Measurements from ENCODE around the gene CCNB2. TPM values are rescaled to one million over a fixed set of nuclear protein-coding genes. Genes with fewer than 3 reads are reported as not detected.

CCNB2 gene
- total RNA-seq, 1 experiment from 2014 or later: 129 TPM

DNA sequence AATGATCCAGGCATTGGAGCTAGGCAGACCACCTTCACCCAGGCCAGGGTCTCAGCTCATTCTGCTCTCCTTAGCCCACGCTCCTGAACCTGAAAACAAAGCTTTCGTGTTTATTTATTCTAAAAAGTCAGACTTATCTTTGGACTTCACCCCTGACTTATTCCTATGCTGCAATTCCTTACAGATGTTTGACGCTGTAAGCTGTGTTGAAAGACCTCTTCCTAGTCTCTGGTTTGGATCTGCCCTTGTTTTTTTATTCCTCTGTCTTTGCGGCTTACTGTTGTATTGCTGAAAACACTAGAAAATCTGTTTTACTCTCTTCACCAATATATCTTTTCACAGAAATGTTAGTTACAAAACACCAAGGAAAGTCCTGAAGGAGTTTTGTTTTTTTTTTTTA lies 61.2 kb downstream of the CCNB2 start:
- CTCF ChIA-PET: interaction anchor here (0.6 to 0.8 kb wide), 3 partner anchors 9 to 1278 kb away, joined by 3 to 5 read pairs (median 3); no protein-coding TSS in a partner anchor
- Histone ChIP-seq H3K27ac (ENCODE audit: low read depth, low read length, poor library complexity, severe bottlenecking) (no peak overlapping the region), H3K4me3 (ENCODE audit: low read depth, low read length, poor library complexity, severe bottlenecking) (no peak overlapping the region), H3K4me1 (ENCODE audit: insufficient read depth, low read length, poor library complexity, severe bottlenecking) (no peaks in the 10 kb centered on the region), H3K27me3 (replicated peaks; ENCODE audit: insufficient read depth, low read depth, low read length, poor library complexity) (no peaks in the 10 kb centered on the region), H3K36me3 (ENCODE audit: insufficient read depth, low read length, poor library complexity, severe bottlenecking) (no peaks in the 10 kb centered on the region), H3K9me3 (ENCODE audit: low read depth, low read length, poor library complexity, severe bottlenecking) (no peaks in the 10 kb centered on the region)
- POLR2A ChIA-PET (ENCODE audit: low non-redundant PET): interaction anchor here (0.6 kb wide), 1 partner anchor 59 kb away, joined by 4 read pairs; no protein-coding TSS in a partner anchor
- no TSS peak for BruUV-seq (replicated peaks)
- intact Hi-C loops (cut with micrococcal nuclease; ENCODE audit: unreplicated experiment): no loop called here
- no peak for TF ChIP-seq EZH2 (IDR thresholded peaks at IDR 0.05; ENCODE audit: borderline replicate concordance, low read depth, low read length, poor library complexity, severe bottlenecking)
- TF ChIP-seq, protein P1, sequence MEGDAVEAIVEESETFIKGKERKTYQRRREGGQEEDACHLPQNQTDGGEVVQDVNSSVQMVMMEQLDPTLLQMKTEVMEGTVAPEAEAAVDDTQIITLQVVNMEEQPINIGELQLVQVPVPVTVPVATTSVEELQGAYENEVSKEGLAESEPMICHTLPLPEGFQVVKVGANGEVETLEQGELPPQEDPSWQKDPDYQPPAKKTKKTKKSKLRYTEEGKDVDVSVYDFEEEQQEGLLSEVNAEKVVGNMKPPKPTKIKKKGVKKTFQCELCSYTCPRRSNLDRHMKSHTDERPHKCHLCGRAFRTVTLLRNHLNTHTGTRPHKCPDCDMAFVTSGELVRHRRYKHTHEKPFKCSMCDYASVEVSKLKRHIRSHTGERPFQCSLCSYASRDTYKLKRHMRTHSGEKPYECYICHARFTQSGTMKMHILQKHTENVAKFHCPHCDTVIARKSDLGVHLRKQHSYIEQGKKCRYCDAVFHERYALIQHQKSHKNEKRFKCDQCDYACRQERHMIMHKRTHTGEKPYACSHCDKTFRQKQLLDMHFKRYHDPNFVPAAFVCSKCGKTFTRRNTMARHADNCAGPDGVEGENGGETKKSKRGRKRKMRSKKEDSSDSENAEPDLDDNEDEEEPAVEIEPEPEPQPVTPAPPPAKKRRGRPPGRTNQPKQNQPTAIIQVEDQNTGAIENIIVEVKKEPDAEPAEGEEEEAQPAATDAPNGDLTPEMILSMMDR (conservative IDR thresholded peaks at IDR 0.05; ENCODE audit: low read depth, low read length): no peak
- DNase-seq (ENCODE audit: low spot score): no peak

DNA sequence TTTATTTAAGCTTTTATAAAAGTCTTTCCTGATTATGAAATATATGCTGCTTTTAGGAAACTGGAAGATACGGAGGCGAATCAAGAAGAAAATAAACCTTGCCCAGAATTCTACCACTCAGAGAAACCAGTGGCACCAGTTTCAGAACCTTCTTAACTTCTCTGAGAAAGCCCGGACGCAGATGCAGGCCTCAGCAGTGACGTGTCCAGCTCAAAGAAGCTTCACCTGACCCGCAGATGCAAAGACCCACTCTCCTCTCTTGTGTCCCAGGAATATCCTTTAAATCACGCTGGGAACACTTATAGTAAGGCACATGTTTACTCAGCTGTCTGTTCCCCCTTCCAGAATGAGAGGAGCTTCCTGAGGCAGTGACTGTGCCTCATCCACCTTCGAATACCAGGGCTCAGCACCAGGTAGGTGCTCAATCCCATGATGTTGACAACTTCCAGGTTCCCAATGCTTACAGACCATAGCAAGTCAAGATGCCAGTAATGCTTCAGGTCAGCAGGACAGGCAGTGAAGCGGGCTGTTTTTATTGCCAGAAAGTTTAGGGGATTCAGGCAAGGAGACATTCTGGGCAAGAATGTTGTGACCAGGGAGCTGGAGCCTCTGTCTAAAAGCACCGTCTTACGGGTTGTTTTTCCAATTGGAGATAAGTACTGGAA lies 61.8 kb downstream of the CCNB2 start:
- no peaks in the 10 kb centered on the region for H3K9me3 ChIP-seq (ENCODE audit: low read depth, low read length, poor library complexity, severe bottlenecking)
- ChIA-PET POLR2A (ENCODE audit: low non-redundant PET) (interaction anchor here (0.6 kb wide), 1 partner anchor 60 kb away, joined by 4 read pairs; no protein-coding TSS in a partner anchor), CTCF (interaction anchor here (0.6 to 0.8 kb wide), 3 partner anchors 8 to 1278 kb away, joined by 3 to 5 read pairs (median 3); no protein-coding TSS in a partner anchor)
- intact Hi-C loops (cut with micrococcal nuclease; ENCODE audit: unreplicated experiment): no loop called here
- no peaks in the 10 kb centered on the region for H3K27me3 ChIP-seq (replicated peaks; ENCODE audit: insufficient read depth, low read depth, low read length, poor library complexity)
- BruUV-seq (replicated peaks): no TSS peak
- no peak overlapping the region for H3K27ac ChIP-seq (ENCODE audit: low read depth, low read length, poor library complexity, severe bottlenecking)
- DNase-seq (ENCODE audit: low spot score): no peak
- H3K36me3 ChIP-seq (ENCODE audit: insufficient read depth, low read length, poor library complexity, severe bottlenecking): no peaks in the 10 kb centered on the region
- TF ChIP-seq EZH2 (IDR thresholded peaks at IDR 0.05; ENCODE audit: borderline replicate concordance, low read depth, low read length, poor library complexity, severe bottlenecking): no peak
- TF ChIP-seq, protein P1 (conservative IDR thresholded peaks at IDR 0.05; ENCODE audit: low read depth, low read length): no peak
- H3K4me3 ChIP-seq (ENCODE audit: low read depth, low read length, poor library complexity, severe bottlenecking): no peak overlapping the region
- H3K4me1 ChIP-seq (ENCODE audit: insufficient read depth, low read length, poor library complexity, severe bottlenecking): no peaks in the 10 kb centered on the region

DNA sequence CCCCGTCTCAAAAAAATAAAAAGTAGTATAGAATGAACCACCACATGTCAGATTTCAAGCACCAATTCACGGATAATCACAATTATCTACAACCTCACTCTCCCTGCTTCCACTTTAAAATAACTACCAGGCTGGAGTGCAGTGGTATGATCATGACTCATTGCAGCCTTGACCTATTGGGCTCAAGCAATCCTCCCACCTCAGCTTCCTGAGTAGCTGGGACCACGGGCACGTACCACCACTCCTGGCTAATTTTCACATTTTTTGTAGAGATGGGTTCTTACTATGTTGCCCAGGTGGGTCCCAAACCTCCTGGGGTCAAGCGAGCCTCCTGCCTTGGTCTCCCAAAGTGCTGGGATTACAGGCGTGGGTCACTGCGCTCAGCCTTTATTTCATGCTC lies 63.6 kb downstream of the CCNB2 start:
- DNase-seq (ENCODE audit: low spot score): no peak
- BruUV-seq (replicated peaks): no TSS peak
- CTCF ChIA-PET: no interaction called here
- intact Hi-C loops (cut with micrococcal nuclease; ENCODE audit: unreplicated experiment): no loop called here
- Histone ChIP-seq H3K36me3 (ENCODE audit: insufficient read depth, low read length, poor library complexity, severe bottlenecking) (no peaks in the 10 kb centered on the region), H3K4me1 (ENCODE audit: insufficient read depth, low read length, poor library complexity, severe bottlenecking) (no peaks in the 10 kb centered on the region), H3K9me3 (ENCODE audit: low read depth, low read length, poor library complexity, severe bottlenecking) (no peaks in the 10 kb centered on the region), H3K27me3 (replicated peaks; ENCODE audit: insufficient read depth, low read depth, low read length, poor library complexity) (no peaks in the 10 kb centered on the region), H3K4me3 (ENCODE audit: low read depth, low read length, poor library complexity, severe bottlenecking) (no peak overlapping the region), H3K27ac (ENCODE audit: low read depth, low read length, poor library complexity, severe bottlenecking) (no peak overlapping the region)
- POLR2A ChIA-PET (ENCODE audit: low non-redundant PET): no interaction called here
- TF ChIP-seq, protein P1 (conservative IDR thresholded peaks at IDR 0.05; ENCODE audit: low read depth, low read length): no peak
- no peak for TF ChIP-seq EZH2 (IDR thresholded peaks at IDR 0.05; ENCODE audit: borderline replicate concordance, low read depth, low read length, poor library complexity, severe bottlenecking)
